GM15510 (cell line): ENCODE measurements around the gene NUMB.

Experiments
- POLR2A ChIP-seq: IDR thresholded peaks from 3 replicates; pipeline ENCODE4 v1.6.1; 2011; ENCODE audit warnings: borderline replicate concordance; ENCODE audit not compliant: insufficient read length; ENCODE audit errors: extremely low read depth

The NUMB gene

GRCh38 chr14:73457041-73457923, 1.1 kb downstream of the NUMB start:
- no peak for TF ChIP-seq POLR2A

- TF ChIP-seq POLR2A: no peak
Measured at GRCh38 chr14:73455294-73455693, 3.1 kb downstream of the NUMB start.

- TF ChIP-seq POLR2A: no peak
Measured at GRCh38 chr14:73452341-73453186, 5.8 kb downstream of the NUMB start.

GRCh38 chr14:73443758-73444157, 14.6 kb downstream of the NUMB start:
- TF ChIP-seq POLR2A: no peak

GRCh38 chr14:73441286-73441685, 17.1 kb downstream of the NUMB start:
- no peak for TF ChIP-seq POLR2A

- TF ChIP-seq POLR2A: no peak
Measured at GRCh38 chr14:73438993-73439392, 19.4 kb downstream of the NUMB start.

GRCh38 chr14:73437206-73437605, 21.1 kb downstream of the NUMB start:
- TF ChIP-seq POLR2A: no peak

GRCh38 chr14:73432124-73432523, 26.2 kb downstream of the NUMB start:
- no peak for TF ChIP-seq POLR2A

GRCh38 chr14:73428353-73428824, 30.0 kb downstream of the NUMB start:
- TF ChIP-seq POLR2A: no peak

- TF ChIP-seq POLR2A: no peak
Measured at GRCh38 chr14:73427516-73428264, 30.7 kb downstream of the NUMB start.

GRCh38 chr14:73426877-73427276, 31.5 kb downstream of the NUMB start:
- no peak for TF ChIP-seq POLR2A

- TF ChIP-seq POLR2A: no peak
Measured at GRCh38 chr14:73424453-73424852, 33.9 kb downstream of the NUMB start.

- no peak for TF ChIP-seq POLR2A
Measured at GRCh38 chr14:73422515-73422914, 35.8 kb downstream of the NUMB start.

GRCh38 chr14:73418227-73418626, 40.1 kb downstream of the NUMB start:
- no peak for TF ChIP-seq POLR2A
